HG03196 (cell line): ENCODE measurements around the gene FHIT.

Experiments
- ATAC-seq: cut with Tn5 transposase; IDR thresholded peaks from one replicate; pipeline ENCODE4 v1.9.1; 2021; ENCODE audit not compliant: unreplicated experiment

Gene FHIT

GRCh38 chr3:60316121-60316797 is 935.0 kb downstream of the FHIT start:
- ATAC-seq, result no peak

GRCh38 chr3:60313951-60314461 is 937.2 kb downstream of the FHIT start:
- no peak for ATAC-seq

DNA sequence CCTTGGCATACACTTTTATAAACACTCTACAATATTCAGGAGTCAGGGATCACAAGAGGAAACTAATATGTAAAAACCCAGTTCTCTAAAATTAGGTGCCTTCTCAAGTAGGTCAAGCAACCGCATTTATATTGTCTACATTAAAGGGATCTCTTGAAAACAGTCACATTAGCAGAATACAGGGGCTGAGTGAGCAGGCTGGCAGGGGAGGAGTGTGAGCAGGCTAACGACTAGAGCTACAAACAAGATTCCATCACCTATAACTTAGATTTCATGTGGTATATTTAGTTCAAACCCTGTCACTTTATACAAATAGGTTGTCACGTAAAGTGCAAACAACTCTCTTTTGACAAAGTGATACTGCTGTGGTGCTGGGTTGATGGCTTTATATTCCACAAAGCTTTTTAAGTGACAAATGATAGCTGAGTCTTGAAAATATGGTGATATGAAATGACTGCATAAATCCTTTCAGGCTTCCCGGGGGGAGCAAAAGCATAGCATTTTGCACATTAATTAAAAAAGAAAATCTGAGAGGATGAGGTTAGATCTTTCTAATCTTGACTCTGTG is 937.9 kb downstream of the FHIT start:
- no peak for ATAC-seq

- ATAC-seq, result no peak
These were observed 941.5 kb downstream of the FHIT start for GRCh38 chr3:60309539-60310268.

GRCh38 chr3:60308808-60309207 is 942.4 kb downstream of the FHIT start:
- no peak for ATAC-seq

DNA sequence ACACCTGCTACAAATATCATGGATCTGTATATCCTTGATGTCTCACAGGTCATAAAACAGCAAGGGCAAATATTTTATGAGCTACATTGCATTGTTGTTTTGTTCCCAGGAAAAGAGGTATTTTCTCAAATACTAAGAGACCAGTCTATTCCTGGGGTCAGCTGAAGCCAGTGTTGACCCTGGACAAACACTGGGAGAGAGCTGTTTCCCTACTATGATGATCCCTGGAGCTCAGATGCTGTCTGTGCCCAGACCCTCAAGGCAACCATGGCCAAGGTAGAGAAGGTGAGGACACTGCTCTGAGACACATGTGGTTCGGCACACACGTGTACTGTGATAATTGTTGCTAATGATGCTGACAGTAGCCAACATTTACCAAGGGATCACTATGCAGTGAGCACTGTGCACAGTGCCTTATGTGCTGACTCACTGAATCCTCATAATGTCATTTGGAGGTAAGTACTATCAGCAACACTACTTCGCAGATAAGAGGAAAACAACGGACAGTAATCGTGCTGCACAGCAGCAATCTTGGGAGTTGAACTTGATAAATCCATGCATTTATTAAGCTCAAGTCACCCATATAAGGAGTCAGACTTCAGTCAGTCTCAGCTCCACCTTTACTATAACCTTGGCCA is 943.6 kb downstream of the FHIT start:
- no peak for ATAC-seq

DNA sequence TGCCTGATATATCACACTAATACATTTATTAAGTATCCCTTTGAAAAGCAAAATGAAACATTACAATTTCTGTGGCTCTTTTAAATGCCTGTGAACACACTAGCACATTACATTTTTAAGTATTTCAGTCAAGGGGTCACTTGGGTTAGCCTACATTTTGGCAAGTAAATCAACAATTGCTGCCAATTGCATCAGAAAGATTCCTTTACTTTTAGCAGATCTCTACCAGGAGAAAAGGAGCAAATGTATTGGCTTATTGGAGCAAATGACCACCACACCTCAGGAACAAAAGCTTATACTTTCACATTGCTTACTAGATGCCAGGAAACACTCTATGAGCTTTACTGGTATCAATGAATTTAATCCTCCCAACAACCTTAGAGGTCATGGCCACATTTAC is 947.1 kb downstream of the FHIT start:
- no peak for ATAC-seq

DNA sequence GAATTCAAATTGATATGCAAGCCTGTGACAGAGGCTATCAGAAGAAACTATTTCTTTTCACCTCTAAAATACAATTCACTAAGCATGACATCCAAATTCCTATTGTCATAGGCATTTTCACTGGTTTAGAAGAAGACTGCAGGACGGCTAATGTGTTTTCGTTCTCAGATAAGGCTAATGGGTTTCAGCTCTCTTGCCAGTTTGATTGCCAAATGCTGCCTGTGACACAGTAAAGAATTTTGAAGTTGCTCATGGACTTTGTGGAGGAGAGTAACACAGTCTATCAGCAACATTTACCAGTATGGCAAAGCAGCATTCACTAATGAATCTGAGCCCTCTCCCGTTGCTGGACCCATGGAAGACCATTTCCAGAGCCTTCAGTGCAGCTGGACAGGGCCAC is 948.1 kb downstream of the FHIT start:
- no peak for ATAC-seq

DNA sequence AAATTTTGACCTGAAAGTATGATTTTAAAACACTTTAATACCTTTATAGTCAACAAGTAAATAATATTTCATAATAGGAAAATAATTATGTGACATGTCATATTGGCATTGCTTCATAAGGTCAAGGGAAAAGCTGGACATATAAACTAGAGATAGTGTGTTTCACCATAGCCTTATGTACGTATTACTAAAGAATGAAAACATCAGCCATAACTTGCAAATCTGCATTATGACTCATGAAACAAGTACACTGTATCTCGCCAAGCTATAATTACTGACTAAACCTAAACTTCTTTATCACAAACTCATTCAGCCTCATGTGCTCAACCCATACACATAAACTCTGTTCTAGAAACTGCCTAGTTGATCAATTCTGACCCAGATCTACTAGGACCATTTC is 950.1 kb downstream of the FHIT start:
- no peak for ATAC-seq

- no peak for ATAC-seq
These were observed 953.1 kb downstream of the FHIT start for GRCh38 chr3:60298141-60298540.

DNA sequence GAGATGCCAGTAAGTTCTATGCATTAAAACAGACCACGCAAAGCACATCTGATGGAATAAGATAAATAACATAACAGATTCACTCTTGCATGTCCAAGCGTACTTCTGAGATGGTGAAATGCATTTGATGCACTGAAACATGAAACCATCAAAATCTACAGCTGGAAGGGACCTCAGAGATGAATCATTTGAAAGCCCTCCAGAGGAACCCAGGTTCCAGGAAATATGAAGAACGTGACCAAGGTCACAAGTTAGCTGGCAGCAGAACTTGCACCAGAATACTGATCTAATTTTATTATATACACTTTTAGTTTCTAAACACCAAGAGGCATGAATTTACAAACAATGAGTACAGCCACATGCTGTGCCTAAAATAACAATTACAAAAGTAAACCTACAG is 957.1 kb downstream of the FHIT start:
- no peak for ATAC-seq

DNA sequence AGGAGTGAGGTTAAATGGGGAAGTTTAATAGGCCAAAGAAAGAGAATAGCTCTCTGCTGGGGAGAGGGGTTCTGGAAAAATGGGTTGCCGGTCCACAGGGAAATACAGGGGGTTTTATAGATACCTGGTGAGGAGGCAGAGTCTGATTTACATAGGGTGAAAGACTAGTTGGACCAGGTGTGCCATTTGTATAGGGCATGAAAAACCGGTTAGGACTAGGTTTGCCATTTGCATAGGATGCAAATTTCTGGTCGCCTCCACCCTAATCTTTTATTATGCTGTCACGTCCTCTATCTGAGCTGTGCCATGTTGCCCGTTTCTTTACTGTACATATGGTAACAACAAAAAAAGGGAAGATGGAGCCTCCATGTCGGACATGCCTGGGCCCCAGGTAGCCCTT is 960.1 kb downstream of the FHIT start:
- ATAC-seq, result no peak

DNA sequence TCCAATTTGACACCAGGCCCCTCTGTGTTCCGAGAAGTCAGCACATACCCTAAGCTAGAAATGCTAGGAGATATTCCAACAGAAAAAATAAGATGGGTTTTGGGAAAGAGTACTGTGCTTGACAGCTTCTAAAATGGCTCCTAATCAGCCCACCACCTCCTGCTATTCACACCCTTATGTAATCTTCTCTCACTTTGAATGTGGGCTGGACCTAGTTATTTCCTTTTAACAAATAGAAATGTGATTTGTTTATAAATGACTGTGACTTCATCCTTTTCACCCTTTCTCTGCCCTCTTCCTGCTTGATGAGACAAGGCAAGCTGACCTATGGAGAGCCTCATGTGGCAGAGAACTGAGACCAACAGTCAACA is 961.1 kb downstream of the FHIT start:
- ATAC-seq, result no peak

- ATAC-seq, result no peak
These were observed 961.7 kb downstream of the FHIT start for GRCh38 chr3:60289341-60290121.

DNA sequence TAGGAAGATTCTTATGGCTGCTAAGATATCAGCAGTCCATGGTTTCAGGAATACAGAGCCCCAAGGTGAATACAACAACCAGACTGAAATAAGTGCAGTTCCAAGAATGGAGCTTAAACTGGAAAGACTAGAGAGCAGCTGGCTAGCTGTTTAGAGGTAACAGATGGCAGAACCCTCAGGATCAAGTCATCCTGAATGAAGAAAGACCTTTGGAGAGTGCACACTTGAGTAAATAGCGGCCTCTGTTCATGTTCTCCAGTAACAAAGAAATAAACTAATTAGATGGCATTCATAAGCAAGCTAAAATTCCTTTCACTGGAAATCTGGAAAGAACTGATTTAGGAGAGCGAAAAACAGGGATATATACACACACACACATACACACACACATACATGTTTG is 968.4 kb downstream of the FHIT start:
- ATAC-seq, result no peak

DNA sequence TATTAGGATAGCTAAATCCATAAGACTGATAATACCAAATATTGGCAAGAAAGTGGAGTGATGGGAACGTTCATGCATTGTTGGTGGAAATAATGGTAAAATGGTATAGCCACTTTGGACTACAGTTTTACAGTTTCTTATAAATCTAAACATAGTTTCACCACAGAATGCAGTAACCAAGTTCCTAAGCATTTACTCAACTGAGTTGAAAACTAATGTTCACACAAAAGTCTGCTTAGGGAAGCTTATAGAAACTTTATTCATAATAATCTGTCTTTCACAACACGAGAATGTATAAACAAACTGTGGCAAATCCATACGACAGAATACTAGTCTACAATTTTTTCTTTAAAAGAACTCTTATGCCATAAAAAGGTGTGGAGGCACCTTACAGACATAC is 969.3 kb downstream of the FHIT start:
- ATAC-seq, result no peak

GRCh38 chr3:60277361-60277800 is 973.9 kb downstream of the FHIT start:
- ATAC-seq, result no peak

DNA sequence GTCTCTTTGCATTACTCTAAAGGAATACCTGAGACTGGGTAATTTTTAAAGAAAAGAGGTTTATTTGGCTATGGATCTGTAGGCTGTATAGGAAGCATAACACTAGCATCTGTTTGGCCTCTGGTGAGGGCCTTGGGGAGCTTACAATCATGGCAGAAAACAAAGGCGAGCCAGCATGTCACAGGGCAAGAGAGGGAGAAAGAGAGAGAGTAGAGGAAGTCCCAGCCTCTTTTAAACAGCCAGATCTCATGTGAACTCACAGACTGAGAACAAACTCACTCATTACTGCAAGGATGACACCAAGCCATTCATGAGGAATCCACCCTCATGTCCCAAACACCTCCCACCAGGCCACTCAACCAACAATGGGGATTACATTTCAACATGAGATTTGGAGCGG is 974.6 kb downstream of the FHIT start:
- ATAC-seq, result no peak

DNA sequence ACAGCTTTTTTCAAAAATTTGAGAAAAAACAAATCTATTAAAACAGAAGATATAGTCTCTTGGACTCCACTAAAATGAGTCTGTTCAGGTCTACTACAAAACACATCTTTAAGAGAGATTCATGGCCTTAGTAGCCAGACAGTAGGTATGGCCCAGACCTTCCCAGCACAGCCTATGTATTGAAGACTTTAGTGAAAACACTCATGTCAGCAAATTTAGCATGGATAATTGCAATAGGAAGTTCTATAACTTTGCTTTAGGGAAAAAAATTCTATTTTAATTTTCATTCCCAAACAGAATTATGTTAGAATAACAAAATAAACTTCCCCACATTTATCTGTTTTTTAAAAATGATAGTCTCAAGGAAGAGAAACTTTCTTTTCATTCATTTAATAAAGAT is 976.6 kb downstream of the FHIT start:
- ATAC-seq, result no peak

DNA sequence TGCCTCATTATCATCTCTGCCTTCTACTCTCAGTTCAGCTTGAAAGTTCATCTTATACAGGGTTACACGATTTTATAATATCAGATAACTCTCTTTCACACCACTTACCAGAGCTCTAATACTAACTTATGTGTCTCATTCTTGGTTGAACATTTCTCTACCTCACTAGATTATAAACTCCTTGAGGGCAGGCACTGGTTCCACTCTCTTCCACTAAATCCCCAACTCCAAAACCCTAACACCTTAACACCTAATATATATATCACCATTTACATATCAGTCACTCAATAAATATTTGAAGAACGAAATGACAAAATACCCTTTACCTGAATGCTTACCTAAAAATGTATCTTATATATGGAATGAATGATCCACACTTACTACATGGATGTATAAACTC is 977.2 kb downstream of the FHIT start:
- ATAC-seq, result no peak

DNA sequence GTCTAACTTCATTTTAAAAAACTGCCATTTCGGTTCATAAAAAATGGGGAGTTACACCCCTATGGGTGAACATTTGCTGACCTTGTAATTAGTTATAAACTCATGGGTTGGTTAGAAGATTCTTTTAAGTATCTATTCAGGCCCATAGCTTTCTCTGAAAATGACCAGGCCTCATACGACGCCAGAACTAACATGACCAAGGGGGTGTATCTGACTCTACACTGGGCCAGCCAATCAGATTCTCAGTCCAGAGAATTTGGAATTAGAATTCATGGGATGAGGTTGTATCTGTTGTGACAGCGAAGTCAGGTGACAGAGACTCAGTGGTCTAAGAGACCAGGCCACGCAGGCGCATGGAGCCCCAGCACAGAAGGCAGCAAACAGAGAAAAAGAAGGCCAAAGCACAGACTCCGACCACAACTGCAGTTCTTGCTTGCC is 981.4 kb downstream of the FHIT start:
- no peak for ATAC-seq
